ENCODE data around the gene ACTG2. TPM values are rescaled to one million over a fixed set of nuclear protein-coding genes. Genes with fewer than 3 reads are reported as not detected.

ACTG2 gene
- total RNA-seq, 4 donors from 2014 or later = 171 to 1,273 (median 578) TPM

- intact Hi-C loops (cut with DNase I; ENCODE audit: low total_unique reads) = no loop called here
Observed at GRCh38 chr2:73914667-73915066, 21.9 kb downstream of the ACTG2 start.

GRCh38 chr2:73915437-73915993 is 22.7 kb downstream of the ACTG2 start:
- no peaks in the 10 kb centered on the region for H3K9me3 ChIP-seq
- no peaks in the 10 kb centered on the region for H3K4me1 ChIP-seq
- no peak overlapping the region for H3K27ac ChIP-seq
- intact Hi-C loops (cut with DNase I; ENCODE audit: low total_unique reads) = no loop called here
- no peak overlapping the region for H3K4me3 ChIP-seq
- no peaks in the 10 kb centered on the region for H3K36me3 ChIP-seq
- DNase-seq = no peak
- no peaks in the 10 kb centered on the region for H3K27me3 ChIP-seq
- no peak for TF ChIP-seq CTCF (IDR thresholded peaks at IDR 0.05)
- no peak for TF ChIP-seq POLR2A (IDR thresholded peaks at IDR 0.05)

More at GRCh38 chr2:73914667-73915066, 21.9 kb downstream of the ACTG2 start:
- Histone ChIP-seq H3K27me3 (no peaks in the 10 kb centered on the region), H3K9me3 (no peaks in the 10 kb centered on the region), H3K36me3 (no peaks in the 10 kb centered on the region), H3K4me1 (no peaks in the 10 kb centered on the region), H3K27ac (no peak overlapping the region), H3K4me3 (no peak overlapping the region)
- TF ChIP-seq CTCF (IDR thresholded peaks at IDR 0.05) (no peak), POLR2A (IDR thresholded peaks at IDR 0.05) (no peak)
- no peak for DNase-seq

- no peak for DNase-seq
- no peaks in the 10 kb centered on the region for H3K9me3 ChIP-seq
- TF ChIP-seq POLR2A (IDR thresholded peaks at IDR 0.05) (no peak), CTCF (IDR thresholded peaks at IDR 0.05) (no peak)
- intact Hi-C loops (cut with DNase I; ENCODE audit: low total_unique reads) = no loop called here
- H3K4me1 ChIP-seq = no peaks in the 10 kb centered on the region
- no peak overlapping the region for H3K4me3 ChIP-seq
- no peak overlapping the region for H3K27ac ChIP-seq
- H3K36me3 ChIP-seq = no peaks in the 10 kb centered on the region
- H3K27me3 ChIP-seq = no peaks in the 10 kb centered on the region
Observed at GRCh38 chr2:73916666-73917065, 23.9 kb downstream of the ACTG2 start.

GRCh38 chr2:73917296-73917695 is 24.5 kb downstream of the ACTG2 start:
- Histone ChIP-seq H3K4me1 (no peaks in the 10 kb centered on the region), H3K27me3 (no peaks in the 10 kb centered on the region), H3K27ac (no peak overlapping the region), H3K4me3 (no peak overlapping the region), H3K9me3 (no peaks in the 10 kb centered on the region), H3K36me3 (no peaks in the 10 kb centered on the region)
- intact Hi-C loops (cut with DNase I; ENCODE audit: low total_unique reads) = no loop called here
- no peak for TF ChIP-seq CTCF (IDR thresholded peaks at IDR 0.05)
- no peak for DNase-seq

- intact Hi-C loops (cut with DNase I; ENCODE audit: low total_unique reads) = no loop called here
- H3K27ac ChIP-seq = no peak overlapping the region
- H3K4me1 ChIP-seq = no peaks in the 10 kb centered on the region
- TF ChIP-seq CTCF (IDR thresholded peaks at IDR 0.05) (no peak), POLR2A (IDR thresholded peaks at IDR 0.05) (no peak)
- no peak for DNase-seq
- no peaks in the 10 kb centered on the region for H3K36me3 ChIP-seq
- H3K27me3 ChIP-seq = no peaks in the 10 kb centered on the region
- H3K4me3 ChIP-seq = no peak overlapping the region
- no peaks in the 10 kb centered on the region for H3K9me3 ChIP-seq
Observed at GRCh38 chr2:73917696-73918207, 24.9 kb downstream of the ACTG2 start.

All from uterus (tissue), 4 donors.